ENCODE data around the gene C1QTNF12. TPM values are rescaled to one million over a fixed set of nuclear protein-coding genes. Genes with fewer than 3 reads are reported as not detected.

C1QTNF12 gene
- total and polyA plus RNA-seq, 2 of the 8 experiments (the other 6 are each of a cell fraction or from before 2014, with no cell fraction given) = 2.1 to 3.7 TPM

DNA sequence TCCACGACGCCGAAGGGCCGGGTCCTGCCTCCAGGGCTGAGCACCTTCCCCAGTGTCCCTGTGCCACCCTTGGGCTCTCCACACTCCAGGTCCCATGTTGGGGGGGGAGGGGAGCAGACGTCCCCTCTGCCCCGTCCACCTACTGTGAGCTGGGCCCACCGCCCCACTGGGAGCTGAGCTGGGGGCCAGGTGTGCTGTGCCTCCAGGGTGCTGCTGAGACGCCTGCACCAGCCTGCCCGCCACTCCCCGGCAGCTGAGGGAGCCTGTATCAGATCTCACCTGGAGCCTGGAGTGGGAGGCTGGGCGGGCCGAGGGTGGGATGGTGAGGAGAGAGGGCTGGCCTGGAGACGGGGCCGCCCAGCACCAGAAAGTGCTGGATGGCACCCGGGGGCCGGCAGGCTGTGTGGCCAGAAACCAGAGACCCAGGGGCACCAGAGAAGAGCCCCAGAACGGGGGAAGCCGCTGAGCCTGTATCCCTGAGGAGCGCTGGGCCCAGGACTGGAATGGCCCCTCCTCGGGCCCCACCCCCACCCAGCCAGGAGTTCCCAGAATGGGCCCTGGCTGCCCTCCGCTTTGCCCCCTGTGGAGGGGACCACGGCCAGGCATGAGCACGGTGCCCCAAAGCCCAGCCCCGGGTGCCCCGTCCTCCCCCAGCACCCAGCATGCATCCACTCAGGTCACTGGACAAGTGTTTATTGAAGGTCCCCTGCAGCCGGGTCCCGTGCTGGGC lies 43.5 kb downstream of the C1QTNF12 start:
- H4K8ac ChIP-seq (ENCODE audit: extremely low read depth, insufficient read depth, low read length) = peak overlapping the region; percentile 68; the same call in 1 of the 2 replicates
- H4K91ac ChIP-seq (replicated peaks; ENCODE audit: insufficient read length, low read length) = peak overlapping the region; percentile 54
- POLR2A ChIA-PET (ENCODE audit: partially characterized antibody) = no interaction called here
- H3K9ac ChIP-seq (replicated peaks in 1 of 4; ENCODE audit: extremely low read depth in 1 of 4, low read depth in 3 of 4, low read length in 3 of 4) = no peak overlapping the region
- H3K79me1 ChIP-seq (ENCODE audit: low read depth, low read length) = no peaks in the 10 kb centered on the region
- H3K79me2 ChIP-seq (ENCODE audit: control insufficient read depth in 1 of 2, insufficient read depth in 2 of 2, low read length in 2 of 2) = no peaks in the 10 kb centered on the region
- DNase-seq (ENCODE audit: low read depth in 1 of 2, low spot score in 2 of 2) (peak in 1 of 2 experiments; percentile 48), FAIRE-seq (no peak)
- no peak overlapping the region for H3K4ac ChIP-seq (replicated peaks; ENCODE audit: insufficient read length, low read depth, low read length)
- no peak overlapping the region for H2BK120ac ChIP-seq (replicated peaks; ENCODE audit: low read depth, low read length)
- H2BK20ac ChIP-seq (ENCODE audit: low read length) = no peak overlapping the region
- H3K36me3 ChIP-seq (ENCODE audit: control insufficient read depth in 2 of 4, insufficient read depth in 4 of 4, low read length in 3 of 4) = no peaks in the 10 kb centered on the region
- H3K18ac ChIP-seq (ENCODE audit: extremely low read depth, low read length) = no peak overlapping the region
- H2BK15ac ChIP-seq (ENCODE audit: low read length) = peak overlapping the region; percentile 29; the same call in 1 of the 2 replicates
- CTCF ChIA-PET (ENCODE audit: partially characterized antibody) = interaction anchor here (1.2 kb wide), 1 partner anchor 45 kb away, joined by 3 read pairs; no protein-coding TSS in a partner anchor
- no peak overlapping the region for H2AK5ac ChIP-seq (ENCODE audit: low read depth, low read length)
- H3K4me3 ChIP-seq (ENCODE audit: extremely low read depth in 1 of 4, insufficient read depth in 2 of 4, low read depth in 3 of 4, low read length in 4 of 4) = no peak overlapping the region
- no peak overlapping the region for H4K5ac ChIP-seq (ENCODE audit: insufficient read length, low read depth, low read length)
- no peak overlapping the region for H2BK5ac ChIP-seq (ENCODE audit: low read depth, low read length)
- H3K27ac ChIP-seq (ENCODE audit: low read depth, low read length) = no peak overlapping the region
- H3K9me3 ChIP-seq (ENCODE audit: insufficient read depth in 2 of 2, low read depth in 1 of 2, low read length in 1 of 2) = no peaks in the 10 kb centered on the region
- no peak overlapping the region for H2AFZ ChIP-seq (ENCODE audit: low read length)
- no peak overlapping the region for H3K56ac ChIP-seq (replicated peaks; ENCODE audit: insufficient read length, low read depth, low read length)
- H3K4me2 ChIP-seq (ENCODE audit: insufficient read depth in 1 of 2, low read depth in 2 of 2, low read length in 2 of 2) = no peak overlapping the region
- no peak overlapping the region for H3K23ac ChIP-seq (ENCODE audit: insufficient read length)
- H2BK12ac ChIP-seq (ENCODE audit: low read depth, low read length) = peak overlapping the region; percentile 60; the same call in 1 of the 2 replicates
- peaks cover 8% of the 10 kb centered on the region; the same call in 1 of the 2 replicates for H3K23me2 ChIP-seq (ENCODE audit: low read depth, low read length)
- peaks cover 2 to 19% (median 17%) of the 10 kb centered on the region in 4 experiments for H3K27me3 ChIP-seq (replicated peaks in 1 of 4; ENCODE audit: control insufficient read depth in 3 of 4, extremely low read depth in 1 of 4, insufficient read depth in 3 of 4, low read length in 3 of 4)
- WGBS, 2 experiments (ENCODE audit: extremely low coverage in 1 of 2, insufficient coverage in 1 of 2, insufficient read length in 1 of 2, insufficient replicate concordance in 2 of 2, low coverage in 1 of 2, low lambda C conversion rate in 2 of 2, missing lambda C conversion rate in 1 of 2) = 80% methylated on average over 20 of the region's 27 CpGs; no CpG with 5 or more reads in 1 of the 2 experiments
- peaks cover 0 to 16% (median 6%) of the 10 kb centered on the region in 4 experiments; a peak in 6 of 7 replicates for H3K4me1 ChIP-seq (replicated peaks in 1 of 4; ENCODE audit: control insufficient read depth in 3 of 4, insufficient read depth in 4 of 4, low read length in 3 of 4)
- H4K20me1 ChIP-seq (replicated peaks in 1 of 2; ENCODE audit: control insufficient read depth in 1 of 2, insufficient read depth in 2 of 2, low read length in 2 of 2) = no peaks in the 10 kb centered on the region
- no peak overlapping the region for H3K14ac ChIP-seq (ENCODE audit: insufficient read length)
- no peak for TF ChIP-seq POLR2AphosphoS5 (IDR thresholded peaks at IDR 0.05; ENCODE audit: low read depth, low read length)
- no peak for TF ChIP-seq BRCA1 (IDR thresholded peaks at IDR 0.05; ENCODE audit: low read depth, low read length)
- no peak for TF ChIP-seq SP1 (IDR thresholded peaks at IDR 0.05; ENCODE audit: low read depth, low read length)
- no peak for TF ChIP-seq EZH2 (IDR thresholded peaks at IDR 0.05; ENCODE audit: low read depth, low read length, severe bottlenecking)
- TF ChIP-seq TBP (IDR thresholded peaks at IDR 0.05; ENCODE audit: low read depth, low read length) = no peak
- no peak for TF ChIP-seq TAF7 (optimal IDR thresholded peaks at IDR 0.05; ENCODE audit: borderline replicate concordance, low read depth, low read length)
- no peak for TF ChIP-seq JUND (IDR thresholded peaks at IDR 0.05; ENCODE audit: low read length)
- no peak for TF ChIP-seq BCL11A (IDR thresholded peaks at IDR 0.05; ENCODE audit: low read depth in 2 of 2, low read length in 2 of 2)
- no peak for TF ChIP-seq NANOG (IDR thresholded peaks at IDR 0.05; ENCODE audit: insufficient read depth, low read depth, low read length, poor library complexity, severe bottlenecking)
- no peak for TF ChIP-seq CBX8 (IDR thresholded peaks at IDR 0.05; ENCODE audit: borderline replicate concordance, low read depth, low read length)
- no peak for TF ChIP-seq YY1 (IDR thresholded peaks at IDR 0.05; ENCODE audit: low read depth, low read length)
- TF ChIP-seq SIRT6 (IDR thresholded peaks at IDR 0.05; ENCODE audit: low read length) = no peak
- TF ChIP-seq SRF (IDR thresholded peaks at IDR 0.05; ENCODE audit: low read depth, low read length) = no peak
- no peak for TF ChIP-seq POLR2A (IDR thresholded peaks at IDR 0.05; ENCODE audit: control extremely low read depth in 1 of 2, low read depth in 2 of 2, low read length in 2 of 2)
